B cell (primary cell): ENCODE results near the gene BBX. TPM values are rescaled to one million over a fixed set of nuclear protein-coding genes. Genes with fewer than 3 reads are reported as not detected.
A peak's percentile ranks its signal among the peaks of the same experiment; 100 is the strongest.

Experiments
- ATAC-seq: fragments of 200-7000 bp; cut with Tn5 transposase; one replicate; pipeline ENCODE4 v1.10.0; 2021; ENCODE audit warnings: low read depth, mild to moderate bottlenecking, moderate number of reproducible peaks, moderate library complexity
- CTCF ChIA-PET: fragments of 350-600 bp; sonication (Branson Sonifier 250); formaldehyde crosslinking; loops from one replicate; lab custom pipeline; 2021; ENCODE audit warnings: antibody characterized with exemption, inconsistent platforms; lab: Charles Lee
- POLR2A ChIA-PET: fragments of 350-600 bp; sonication (Branson Sonifier 250); formaldehyde crosslinking; loops from one replicate; lab custom pipeline; 2021; ENCODE audit warnings: antibody characterized with exemption; lab: Charles Lee
- DNase-seq: peaks from one replicate; pipeline ENCODE4 v3.0.0; 2013
- H2AFZ ChIP-seq: 2 replicates; pipeline ENCODE4 v1.6.1; 2012; ENCODE audit warnings: mild to moderate bottlenecking, low read depth, low read length; ENCODE audit not compliant: insufficient read depth, poor library complexity, severe bottlenecking
- H3K27ac ChIP-seq, 2 donors: 1 replicate in 1 of 2; 2 replicates in 1 of 2; pipeline ENCODE4 v1.5.1; 2012 to 2013; ENCODE audit warnings: low read length in 2 of 2, mild to moderate bottlenecking in 2 of 2, moderate library complexity in 1 of 2
- H3K27me3 ChIP-seq, 4 experiments: fragments of 200-600 bp in 1 of 4; sonication (generic) in 1 of 4; replicated peaks in 1 of 4; 1 replicate in 2 of 4; 2 replicates in 2 of 4; pipeline versions ENCODE4 v1.6.1 to v1.7.0; 2013 to 2016; ENCODE audit warnings: low read length in 3 of 4, mild to moderate bottlenecking in 2 of 4, mixed read lengths in 1 of 4, moderate library complexity in 1 of 4; ENCODE audit not compliant: insufficient read depth in 4 of 4, control insufficient read depth in 3 of 4; ENCODE audit errors: control extremely low read depth in 1 of 4
- H3K36me3 ChIP-seq, 2 experiments: replicated peaks in 1 of 2; 1 replicate in 1 of 2; 2 replicates in 1 of 2; pipeline versions ENCODE4 v1.6.1 to v1.7.1; 2013; ENCODE audit warnings: low read length in 1 of 2; ENCODE audit not compliant: insufficient read depth in 2 of 2, control insufficient read depth in 1 of 2; ENCODE audit errors: control extremely low read depth in 1 of 2, extremely low read depth in 1 of 2
- H3K4me1 ChIP-seq, 2 donors: fragments of 200-600 bp in 1 of 2; sonication (generic) in 1 of 2; 1 replicate in 1 of 2; 2 replicates in 1 of 2; pipeline versions ENCODE4 v1.5.1 to v1.6.1; 2013 to 2017; ENCODE audit warnings: low read length in 2 of 2; ENCODE audit not compliant: control insufficient read depth in 2 of 2, insufficient read depth in 2 of 2
- H3K4me2 ChIP-seq: replicated peaks from 2 replicates; pipeline ENCODE3; 2012; ENCODE audit warnings: mild to moderate bottlenecking, low read depth, low read length; ENCODE audit not compliant: poor library complexity, severe bottlenecking
- H3K4me3 ChIP-seq, 5 experiments: fragments of 200-600 bp in 1 of 5; sonication (generic) in 1 of 5; 1 replicate in 3 of 5; 2 replicates in 2 of 5; pipeline versions ENCODE4 v1.5.1 to v1.7.0; 2011 to 2016; ENCODE audit warnings: low read length in 4 of 5, mild to moderate bottlenecking in 4 of 5, low read depth in 2 of 5, control low read depth in 1 of 5, moderate library complexity in 1 of 5; ENCODE audit not compliant: insufficient read depth in 1 of 5; ENCODE audit errors: control extremely low read depth in 1 of 5, extremely low read depth in 1 of 5
- H3K79me2 ChIP-seq: fragments of 200-600 bp; sonication (generic); one replicate; pipeline ENCODE4 v1.6.0; 2016; ENCODE audit warnings: low read length; ENCODE audit not compliant: control insufficient read depth, insufficient read depth
- H3K9ac ChIP-seq: fragments of 200-600 bp; sonication (generic); 2 replicates; pipeline ENCODE4 v1.6.1; 2017; ENCODE audit warnings: mild to moderate bottlenecking, low read length, moderate library complexity
- H3K9me3 ChIP-seq, 3 donors: one replicate each; pipeline versions ENCODE4 v1.6.1 to v1.7.1; 2013; ENCODE audit warnings: low read length in 2 of 3; ENCODE audit not compliant: control insufficient read depth in 2 of 3, insufficient read depth in 1 of 3; ENCODE audit errors: control extremely low read depth in 1 of 3
- H4K20me1 ChIP-seq: 2 replicates; pipeline ENCODE4 v1.6.0; 2012; ENCODE audit warnings: mild to moderate bottlenecking, low read length; ENCODE audit not compliant: insufficient read depth, control insufficient read depth, poor library complexity, severe bottlenecking
- H3K27ac Mint-ChIP-seq: one replicate; pipeline ENCODE4 v1.8.0; 2021; ENCODE audit warnings: mixed read lengths
- H3K27me3 Mint-ChIP-seq: one replicate; pipeline ENCODE4 v1.8.0; 2021; ENCODE audit warnings: mixed read lengths
- H3K4me1 Mint-ChIP-seq: one replicate; pipeline ENCODE4 v1.8.0; 2021; ENCODE audit warnings: mixed read lengths
- H3K4me3 Mint-ChIP-seq: one replicate; pipeline ENCODE4 v1.8.0; 2021; ENCODE audit warnings: mixed read lengths
- H3K9me3 Mint-ChIP-seq: one replicate; pipeline ENCODE4 v1.8.0; 2022; ENCODE audit warnings: mixed read lengths; ENCODE audit not compliant: insufficient read depth
- CTCF ChIP-seq: fragments of 200-600 bp; IDR thresholded peaks from one replicate; pipeline ENCODE4 v1.8.0; 2022; ENCODE audit warnings: antibody characterized with exemption, mild to moderate bottlenecking
- EZH2 ChIP-seq: IDR thresholded peaks from 2 replicates; pipeline ENCODE4 v1.6.1; 2012; ENCODE audit warnings: borderline replicate concordance, low read depth, mild to moderate bottlenecking, moderate library complexity, low read length; ENCODE audit not compliant: insufficient read depth, poor library complexity, severe bottlenecking
- WGBS: methylation state at CpG from one replicate; pipeline ENCODE4 v1.1.5; 2013; ENCODE audit warnings: missing lambda C conversion rate; ENCODE audit not compliant: insufficient coverage; 5-methylcytosine and 5-hydroxymethylcytosine counted together
- intact Hi-C: fragments of 100-400 bp; cut with micrococcal nuclease; formaldehyde crosslinking; loops from one replicate; pipeline ENCODE4 v1.10.0; 2022
- polyA plus RNA-seq: library from polyadenylated mRNA; depleted of rRNA; stranded (reverse); fragments of >200 nt; gene quantifications from 2 replicates; pipeline ENCODE4 v1.2.3, GENCODE V29; 2012
- total RNA-seq, 2 donors: library from RNA; stranded (reverse); fragments of 120-200 nt in 1 of 2; gene quantifications; 1 replicate in 1 of 2; 2 replicates in 1 of 2; pipeline versions ENCODE4 v1.2.3 to v1.2.4, GENCODE V29; 2013 to 2022

BBX gene
- total and polyA plus RNA-seq, 2 donors (not counting 1 experiment from before 2014, with no cell fraction given): 27.8 to 133 TPM

- H3K9me3 ChIP-seq: no peaks in the 10 kb centered on the region
- peaks cover 24 to 33% of the 10 kb centered on the region in 2 donors for H3K4me1 ChIP-seq
- under 1% methylated on average over 69 of the region's 70 CpGs for WGBS
- Mint-ChIP-seq H3K4me1 (peaks cover 51% of the 10 kb centered on the region), H3K27ac (peak overlapping the region; percentile 99), H3K9me3 (no peaks in the 10 kb centered on the region), H3K27me3 (no peaks in the 10 kb centered on the region), H3K4me3 (peak overlapping the region; percentile 98)
- H3K79me2 ChIP-seq: peaks cover 64% of the 10 kb centered on the region
- ChIA-PET CTCF (interaction anchor here (0.9 to 1.4 kb wide), 4 partner anchors 8 to 155 kb away, joined by 3 to 5 read pairs (median 3); no protein-coding TSS in a partner anchor), POLR2A (interaction anchor here (0.6 to 1.6 kb wide), 3 partner anchors 94 to 108 kb away, joined by 3 to 27 read pairs (median 7); no protein-coding TSS in a partner anchor)
- intact Hi-C loops: loop anchor here (1.0 to 10.0 kb wide), 4 partner anchors 94 to 700 kb away; partner anchors contain the start of gene IFT57
- H3K27me3 ChIP-seq: no peaks in the 10 kb centered on the region
- DNase-seq (peak; percentile 72), ATAC-seq (peak; percentile 8)
- H3K27ac ChIP-seq: peak overlapping the region; percentile 81 to 92
- peak overlapping the region; percentile 95 for H3K4me2 ChIP-seq
- TF ChIP-seq EZH2 (no peak), CTCF (no peak)
- peak overlapping the region; percentile 86 for H3K9ac ChIP-seq
- peaks cover 11% of the 10 kb centered on the region for H4K20me1 ChIP-seq
- H3K4me3 ChIP-seq: peak overlapping the region; percentile 74 to 94 (median 91)
- H3K36me3 ChIP-seq: peaks cover 0 to 7% of the 10 kb centered on the region in 2 experiments
- peak overlapping the region; percentile 92 for H2AFZ ChIP-seq
Observed at GRCh38 chr3:107524841-107525643, 2.3 kb downstream of the BBX start.
